Transverse colon (tissue), 4 donors: ENCODE results near the gene SNX25. TPM values are rescaled to one million over a fixed set of nuclear protein-coding genes. Genes with fewer than 3 reads are reported as not detected.

ENCODE experiments used
- DNase-seq: peaks from one replicate; pipeline ENCODE4 v3.0.0-alpha.2; 2019
- H3K27ac ChIP-seq, 4 donors: fragments of 200-600 bp; sonication (generic); 2 replicates each; pipeline ENCODE4 v1.5.1; 2016 to 2018; ENCODE audit warnings: inconsistent platforms in 4 of 4
- H3K27me3 ChIP-seq: fragments of 200-600 bp; sonication (generic); 2 replicates; pipeline ENCODE4 v1.5.1; 2017; ENCODE audit warnings: inconsistent platforms
- H3K36me3 ChIP-seq, 4 donors: fragments of 200-600 bp; sonication (generic); 2 replicates each; pipeline ENCODE4 v1.5.1; 2017 to 2019; ENCODE audit warnings: inconsistent platforms in 4 of 4
- H3K4me1 ChIP-seq, 4 donors: fragments of 200-600 bp; sonication (generic); 2 replicates each; pipeline ENCODE4 v1.5.1; 2017 to 2020; ENCODE audit warnings: inconsistent platforms in 4 of 4
- H3K4me3 ChIP-seq, 4 donors: fragments of 200-600 bp; sonication (generic); 1 replicate in 1 of 4; 2 replicates in 3 of 4; pipeline versions ENCODE4 v1.5.1 to v1.6.1; 2017 to 2019; ENCODE audit warnings: inconsistent platforms in 4 of 4
- H3K9me3 ChIP-seq, 2 donors: fragments of 200-600 bp; sonication (generic); 2 replicates each; pipeline ENCODE4 v1.5.1; 2017 to 2019; ENCODE audit warnings: inconsistent platforms in 2 of 2
- CTCF ChIP-seq, 5 experiments: fragments of 200-600 bp in 3 of 5; fragments of 450-650 bp in 2 of 5; sonication (generic) in 3 of 5; IDR thresholded peaks; 1 replicate in 2 of 5; 2 replicates in 3 of 5; pipeline ENCODE4 v1.5.1; 2016 to 2017; ENCODE audit warnings: antibody characterized with exemption in 5 of 5, inconsistent platforms in 3 of 5, mild to moderate bottlenecking in 2 of 5, moderate library complexity in 1 of 5
- EP300 ChIP-seq: sonication (generic); formaldehyde crosslinking; IDR thresholded peaks from one replicate; pipeline ENCODE4 v1.6.1; 2017; ENCODE audit warnings: antibody characterized with exemption, low read depth
- POLR2A ChIP-seq: fragments of 450-650 bp; IDR thresholded peaks from one replicate; pipeline ENCODE4 v1.6.1; 2016; ENCODE audit warnings: antibody characterized with exemption, mild to moderate bottlenecking, moderate library complexity
- POLR2AphosphoS5 ChIP-seq, 3 donors: sonication (generic); formaldehyde crosslinking; IDR thresholded peaks; one replicate each; pipeline ENCODE4 v1.6.1; 2016; ENCODE audit warnings: antibody characterized with exemption in 3 of 3
- WGBS, 2 donors: methylation state at CpG; one replicate each; pipeline ENCODE4 v1.1.5; 2018; ENCODE audit warnings: low coverage in 1 of 2; 5-methylcytosine and 5-hydroxymethylcytosine counted together
- in situ Hi-C, 4 donors: fragments of 200-750 bp; cut with MboI; loops; one replicate each; pipeline versions ENCODE4 v1.15.0 to v1.15.1; 2017; ENCODE audit warnings: low sequenced_read_pairs in 3 of 4, low pct_ligation_motif_present in 1 of 4, low pct_unique_long_range_greater_than_20kb in 1 of 4
- intact Hi-C: fragments of 100-400 bp; cut with DNase I; formaldehyde crosslinking; loops from one replicate; pipeline ENCODE4 v1.15.1; 2023; ENCODE audit warnings: low total_unique reads
- total RNA-seq, 4 donors: library from RNA; depleted of rRNA; stranded (reverse); fragments of >200 nt; gene quantifications; one replicate each; pipeline ENCODE4 v1.1.0, GENCODE V29; 2016

Gene SNX25
- total RNA-seq, 4 donors from 2014 or later: 17.1 to 68.5 (median 19.5) TPM

GRCh38 chr4:185224597-185224996, 15.2 kb downstream of the SNX25 start:
- in situ Hi-C loops: no loop called here

GRCh38 chr4:185225940-185226339, 16.5 kb downstream of the SNX25 start:
- peaks cover 0 to 31% (median 19%) of the 10 kb centered on the region in 4 donors for H3K4me1 ChIP-seq
- in situ Hi-C loops (no loop called here), intact Hi-C loops (no loop called here)
- TF ChIP-seq POLR2A: no peak
- TF ChIP-seq EP300: no peak
- TF ChIP-seq POLR2AphosphoS5 (IDR thresholded peaks at IDR 0.05): no peak
- no peak for TF ChIP-seq CTCF (IDR thresholded peaks at IDR 0.05)
- WGBS, 2 donors: 92 to 97% methylated on average over 4 to 6 of the region's 6 CpGs
- no peaks in the 10 kb centered on the region for H3K36me3 ChIP-seq
- no peaks in the 10 kb centered on the region for H3K9me3 ChIP-seq
- H3K27me3 ChIP-seq: no peaks in the 10 kb centered on the region
- no peak overlapping the region for H3K4me3 ChIP-seq
- DNase-seq: no peak
- H3K27ac ChIP-seq: no peak overlapping the region

More at GRCh38 chr4:185224597-185224996, 15.2 kb downstream of the SNX25 start:
- intact Hi-C loops: no loop called here
- TF ChIP-seq CTCF (IDR thresholded peaks at IDR 0.05) (peak in 2 of 5 experiments; percentile 20 to 36), POLR2A (no peak)
- H3K36me3 ChIP-seq: no peaks in the 10 kb centered on the region
- H3K4me1 ChIP-seq: peaks cover 3 to 34% (median 22%) of the 10 kb centered on the region in 4 donors
- H3K9me3 ChIP-seq: no peaks in the 10 kb centered on the region
- H3K4me3 ChIP-seq: no peak overlapping the region
- no peak overlapping the region for H3K27ac ChIP-seq
- no peak for DNase-seq
- H3K27me3 ChIP-seq: no peaks in the 10 kb centered on the region

GRCh38 chr4:185227131-185227551, 17.7 kb downstream of the SNX25 start:
- Histone ChIP-seq H3K27ac (no peak overlapping the region), H3K9me3 (no peaks in the 10 kb centered on the region), H3K36me3 (no peaks in the 10 kb centered on the region), H3K4me3 (no peak overlapping the region), H3K27me3 (no peaks in the 10 kb centered on the region), H3K4me1 (peaks cover 0 to 29% (median 18%) of the 10 kb centered on the region in 4 donors)
- 28 to 80% methylated on average over 1 to 4 of the region's 4 CpGs for WGBS, 2 donors
- intact Hi-C loops (no loop called here), in situ Hi-C loops (no loop called here)
- no peak for DNase-seq
- no peak for TF ChIP-seq POLR2AphosphoS5 (IDR thresholded peaks at IDR 0.05)
- TF ChIP-seq POLR2A: no peak
- no peak for TF ChIP-seq EP300
- peak in 4 of 5 experiments; percentile 13 to 43 (median 24) for TF ChIP-seq CTCF (IDR thresholded peaks at IDR 0.05)

- 88 to 96% methylated on average over 5 to 9 of the region's 9 CpGs for WGBS, 2 donors
- no peak overlapping the region for H3K27ac ChIP-seq
These were observed 18.4 kb downstream of the SNX25 start for GRCh38 chr4:185227713-185228278.

More at GRCh38 chr4:185227713-185228278, 18.4 kb downstream of the SNX25 start:
- TF ChIP-seq EP300 (no peak), CTCF (IDR thresholded peaks at IDR 0.05) (no peak), POLR2AphosphoS5 (IDR thresholded peaks at IDR 0.05) (no peak), POLR2A (no peak)
- Histone ChIP-seq H3K9me3 (no peaks in the 10 kb centered on the region), H3K4me3 (no peak overlapping the region), H3K36me3 (no peaks in the 10 kb centered on the region), H3K4me1 (peaks cover 0 to 35% (median 23%) of the 10 kb centered on the region in 4 donors), H3K27me3 (no peaks in the 10 kb centered on the region)
- in situ Hi-C loops (no loop called here), intact Hi-C loops (no loop called here)
- no peak for DNase-seq
